WTC11 (cell line): ENCODE measurements around the gene INS. TPM values are rescaled to one million over a fixed set of nuclear protein-coding genes. Genes with fewer than 3 reads are reported as not detected.

Source experiments
- ATAC-seq: fragments of 200-7000 bp; cut with Tn5 transposase; 2 replicates; pipeline ENCODE4 v1.10.0; 2021; ENCODE audit warnings: mild to moderate bottlenecking, moderate library complexity
- CTCF ChIA-PET: fragments of 300-600 bp; sonication (Branson Sonifier 250); formaldehyde crosslinking; loops from one replicate; lab custom pipeline; 2021; ENCODE audit warnings: antibody characterized with exemption; lab: Charles Lee
- POLR2A ChIA-PET: fragments of 350-600 bp; sonication (Branson Sonifier 250); formaldehyde crosslinking; loops from one replicate; lab custom pipeline; 2021; ENCODE audit warnings: antibody characterized with exemption; lab: Charles Lee
- DNase-seq: peaks from one replicate; pipeline ENCODE4 v3.0.0; 2021; ENCODE audit warnings: low spot score
- H3K27ac Mint-ChIP-seq: 2 replicates; pipeline ENCODE4 v1.8.0; 2021; ENCODE audit warnings: mixed read lengths
- H3K27me3 Mint-ChIP-seq: 2 replicates; pipeline ENCODE4 v1.8.0; 2021; ENCODE audit warnings: low read depth, mild to moderate bottlenecking, moderate library complexity, mixed read lengths
- H3K36me3 Mint-ChIP-seq: 2 replicates; pipeline ENCODE4 v1.8.0; 2021; ENCODE audit warnings: mixed read lengths
- H3K4me1 Mint-ChIP-seq: 2 replicates; pipeline ENCODE4 v1.8.0; 2022; ENCODE audit warnings: mixed read lengths
- H3K4me3 Mint-ChIP-seq: 2 replicates; pipeline ENCODE4 v1.8.0; 2021; ENCODE audit warnings: mild to moderate bottlenecking, moderate library complexity, mixed read lengths
- H3K9me3 Mint-ChIP-seq: 2 replicates; pipeline ENCODE4 v1.8.0; 2021; ENCODE audit warnings: mixed read lengths
- ARID4B ChIP-seq: sonication (generic); formaldehyde crosslinking; IDR thresholded peaks from 2 replicates; pipeline ENCODE4 v1.8.0; 2023; ENCODE audit warnings: missing genetic modification reagents, mild to moderate bottlenecking, borderline replicate concordance
- ELF4 ChIP-seq: sonication (generic); formaldehyde crosslinking; IDR thresholded peaks from 2 replicates; pipeline ENCODE4 v1.8.1; 2022; ENCODE audit warnings: low read depth, mild to moderate bottlenecking, moderate library complexity, missing genetic modification reagents
- IRF1 ChIP-seq: sonication (generic); formaldehyde crosslinking; IDR thresholded peaks from 2 replicates; pipeline ENCODE4 v1.8.0; 2023; ENCODE audit warnings: missing genetic modification reagents
- NFE2L1 ChIP-seq: sonication (generic); formaldehyde crosslinking; IDR thresholded peaks from 2 replicates; pipeline ENCODE4 v1.8.1; 2023; ENCODE audit warnings: missing genetic modification reagents
- SMAD4 ChIP-seq: sonication (generic); formaldehyde crosslinking; IDR thresholded peaks from 2 replicates; pipeline ENCODE4 v1.8.0; 2022; ENCODE audit warnings: mild to moderate bottlenecking, missing genetic modification reagents
- SP1 ChIP-seq: sonication (generic); formaldehyde crosslinking; conservative IDR thresholded peaks from 2 replicates; pipeline ENCODE4 v1.8.1; 2022; ENCODE audit warnings: missing genetic modification reagents
- TEAD4 ChIP-seq: sonication (generic); formaldehyde crosslinking; IDR thresholded peaks from 2 replicates; pipeline ENCODE4 v1.8.0; 2022; ENCODE audit warnings: mild to moderate bottlenecking, missing genetic modification reagents
- ZNF121 ChIP-seq: sonication (generic); formaldehyde crosslinking; IDR thresholded peaks from 2 replicates; pipeline ENCODE4 v1.8.0; 2023; ENCODE audit warnings: missing genetic modification reagents
- ZNF317 ChIP-seq: sonication (generic); formaldehyde crosslinking; IDR thresholded peaks from 2 replicates; pipeline ENCODE4 v1.8.1; 2023; ENCODE audit warnings: low read depth, mild to moderate bottlenecking, moderate library complexity, missing genetic modification reagents, borderline replicate concordance
- ZNF423 ChIP-seq: fragments of 250-450 bp; sonication (Bioruptor Pico); IDR thresholded peaks from 2 replicates; pipeline ENCODE4 v2.1.2; 2022; ENCODE audit warnings: mild to moderate bottlenecking, moderate library complexity
- ZNF532 ChIP-seq: fragments of 250-450 bp; sonication (Bioruptor Pico); IDR thresholded peaks from 2 replicates; pipeline ENCODE4 v1.9.0; 2021; ENCODE audit warnings: mild to moderate bottlenecking, borderline replicate concordance
- total RNA-seq: library from RNA; stranded (reverse); gene quantifications from 3 replicates; pipeline ENCODE4 v1.2.3, GENCODE V29; 2021
- TF ChIP-seq, protein P1 (sequence below): sonication (generic); formaldehyde crosslinking; IDR thresholded peaks from 2 replicates; pipeline ENCODE4 v1.8.0; 2022; ENCODE audit warnings: missing genetic modification reagents
- TF ChIP-seq, protein P2 (sequence below): fragments of 250-450 bp; sonication (Bioruptor Pico); IDR thresholded peaks from 2 replicates; pipeline ENCODE4 v1.9.0; 2021; ENCODE audit warnings: mild to moderate bottlenecking
- TF ChIP-seq, protein P3 (sequence below): fragments of 250-450 bp; sonication (Bioruptor Pico); IDR thresholded peaks from 2 replicates; pipeline ENCODE4 v2.1.2; 2022; ENCODE audit warnings: mild to moderate bottlenecking, moderate library complexity
- TF ChIP-seq, protein P4 (sequence below): sonication (generic); formaldehyde crosslinking; IDR thresholded peaks from 2 replicates; pipeline ENCODE4 v1.8.1; 2022; ENCODE audit warnings: low read depth, mild to moderate bottlenecking, moderate library complexity, missing genetic modification reagents, borderline replicate concordance
- TF ChIP-seq, protein P5 (sequence below): sonication (generic); formaldehyde crosslinking; IDR thresholded peaks from 2 replicates; pipeline ENCODE4 v1.8.1; 2023; ENCODE audit warnings: mild to moderate bottlenecking, missing genetic modification reagents

The INS gene
- total RNA-seq, 1 experiment from 2014 or later, result not detected

GRCh38 chr11:2202900-2203439, 42.0 kb upstream of the INS start (continued):
- TF ChIP-seq ZNF532, result no peak
- TF ChIP-seq SP1 (CRISPR knock-in tag), result no peak
- no peak for TF ChIP-seq ARID4B (CRISPR knock-in tag)
- no peak for TF ChIP-seq NFE2L1 (CRISPR knock-in tag)

DNA sequence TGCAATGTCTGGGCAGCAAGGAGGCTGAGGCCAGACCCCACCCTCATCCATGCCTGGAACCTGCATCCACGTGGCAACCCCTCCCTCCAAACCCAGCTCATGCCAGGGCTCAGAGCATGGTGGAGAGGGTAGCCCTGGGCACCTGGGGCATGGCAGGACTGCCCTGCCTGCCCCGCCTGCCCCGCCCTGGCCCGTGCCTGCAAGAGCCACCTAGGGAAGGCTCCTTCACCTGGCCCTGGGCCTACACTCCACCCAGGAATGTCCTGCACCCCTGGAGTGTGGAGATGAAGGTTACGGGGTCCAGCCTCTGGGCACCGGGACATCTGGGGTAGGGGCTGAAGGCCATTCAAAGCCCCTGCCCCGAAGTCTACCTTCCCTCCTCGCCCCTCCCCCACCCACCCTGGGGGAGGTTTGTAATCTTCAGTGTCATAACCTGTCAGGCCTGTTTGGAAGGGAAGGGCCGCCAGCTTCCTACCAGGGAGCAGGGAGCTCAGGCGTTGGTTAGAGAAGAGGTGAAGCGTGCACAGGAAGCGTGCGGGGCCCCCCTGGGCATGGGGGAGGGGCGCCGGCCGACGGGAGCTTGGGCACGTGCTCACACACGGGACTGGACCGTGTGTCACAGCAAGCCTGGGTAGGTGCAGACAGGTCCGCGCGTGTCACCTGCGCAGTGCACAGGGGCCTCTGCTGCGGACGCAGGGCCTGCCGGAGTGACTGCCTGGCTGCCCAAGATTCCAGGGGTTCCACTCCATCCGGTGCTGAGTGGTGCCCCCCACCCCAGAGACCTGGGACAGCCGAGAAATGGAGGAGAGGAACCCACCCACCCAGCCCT, 41.3 kb upstream of the INS start:
- no peak; the same call in 1 of the 2 replicates for ATAC-seq
- no peak overlapping the region for H3K27ac Mint-ChIP-seq
- no peak for DNase-seq
- CTCF ChIA-PET, result interaction anchor here (1.3 to 2.2 kb wide), 2 partner anchors 95 to 103 kb away, joined by 5 to 7 read pairs; no protein-coding TSS in a partner anchor
- POLR2A ChIA-PET, result no interaction called here
- H3K4me1 Mint-ChIP-seq, result no peaks in the 10 kb centered on the region
- H3K36me3 Mint-ChIP-seq, result no peaks in the 10 kb centered on the region
- peaks cover 4% of the 10 kb centered on the region; the same call in 1 of the 2 replicates for H3K27me3 Mint-ChIP-seq
- no peaks in the 10 kb centered on the region for H3K9me3 Mint-ChIP-seq
- no peak overlapping the region for H3K4me3 Mint-ChIP-seq
- TF ChIP-seq, protein P1, sequence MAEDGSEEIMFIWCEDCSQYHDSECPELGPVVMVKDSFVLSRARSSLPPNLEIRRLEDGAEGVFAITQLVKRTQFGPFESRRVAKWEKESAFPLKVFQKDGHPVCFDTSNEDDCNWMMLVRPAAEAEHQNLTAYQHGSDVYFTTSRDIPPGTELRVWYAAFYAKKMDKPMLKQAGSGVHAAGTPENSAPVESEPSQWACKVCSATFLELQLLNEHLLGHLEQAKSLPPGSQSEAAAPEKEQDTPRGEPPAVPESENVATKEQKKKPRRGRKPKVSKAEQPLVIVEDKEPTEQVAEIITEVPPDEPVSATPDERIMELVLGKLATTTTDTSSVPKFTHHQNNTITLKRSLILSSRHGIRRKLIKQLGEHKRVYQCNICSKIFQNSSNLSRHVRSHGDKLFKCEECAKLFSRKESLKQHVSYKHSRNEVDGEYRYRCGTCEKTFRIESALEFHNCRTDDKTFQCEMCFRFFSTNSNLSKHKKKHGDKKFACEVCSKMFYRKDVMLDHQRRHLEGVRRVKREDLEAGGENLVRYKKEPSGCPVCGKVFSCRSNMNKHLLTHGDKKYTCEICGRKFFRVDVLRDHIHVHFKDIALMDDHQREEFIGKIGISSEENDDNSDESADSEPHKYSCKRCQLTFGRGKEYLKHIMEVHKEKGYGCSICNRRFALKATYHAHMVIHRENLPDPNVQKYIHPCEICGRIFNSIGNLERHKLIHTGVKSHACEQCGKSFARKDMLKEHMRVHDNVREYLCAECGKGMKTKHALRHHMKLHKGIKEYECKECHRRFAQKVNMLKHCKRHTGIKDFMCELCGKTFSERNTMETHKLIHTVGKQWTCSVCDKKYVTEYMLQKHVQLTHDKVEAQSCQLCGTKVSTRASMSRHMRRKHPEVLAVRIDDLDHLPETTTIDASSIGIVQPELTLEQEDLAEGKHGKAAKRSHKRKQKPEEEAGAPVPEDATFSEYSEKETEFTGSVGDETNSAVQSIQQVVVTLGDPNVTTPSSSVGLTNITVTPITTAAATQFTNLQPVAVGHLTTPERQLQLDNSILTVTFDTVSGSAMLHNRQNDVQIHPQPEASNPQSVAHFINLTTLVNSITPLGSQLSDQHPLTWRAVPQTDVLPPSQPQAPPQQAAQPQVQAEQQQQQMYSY, result no peak
- TF ChIP-seq ZNF121 (CRISPR knock-in tag) (no peak), ELF4 (CRISPR knock-in tag) (no peak), TEAD4 (CRISPR knock-in tag) (no peak), SMAD4 (no peak), ZNF317 (CRISPR knock-in tag) (no peak), ZNF423 (CRISPR knock-in tag) (no peak), IRF1 (CRISPR knock-in tag) (no peak)
- TF ChIP-seq, protein P2, sequence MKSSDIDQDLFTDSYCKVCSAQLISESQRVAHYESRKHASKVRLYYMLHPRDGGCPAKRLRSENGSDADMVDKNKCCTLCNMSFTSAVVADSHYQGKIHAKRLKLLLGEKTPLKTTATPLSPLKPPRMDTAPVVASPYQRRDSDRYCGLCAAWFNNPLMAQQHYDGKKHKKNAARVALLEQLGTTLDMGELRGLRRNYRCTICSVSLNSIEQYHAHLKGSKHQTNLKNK (CRISPR knock-in tag), result no peak
- TF ChIP-seq, protein P3, sequence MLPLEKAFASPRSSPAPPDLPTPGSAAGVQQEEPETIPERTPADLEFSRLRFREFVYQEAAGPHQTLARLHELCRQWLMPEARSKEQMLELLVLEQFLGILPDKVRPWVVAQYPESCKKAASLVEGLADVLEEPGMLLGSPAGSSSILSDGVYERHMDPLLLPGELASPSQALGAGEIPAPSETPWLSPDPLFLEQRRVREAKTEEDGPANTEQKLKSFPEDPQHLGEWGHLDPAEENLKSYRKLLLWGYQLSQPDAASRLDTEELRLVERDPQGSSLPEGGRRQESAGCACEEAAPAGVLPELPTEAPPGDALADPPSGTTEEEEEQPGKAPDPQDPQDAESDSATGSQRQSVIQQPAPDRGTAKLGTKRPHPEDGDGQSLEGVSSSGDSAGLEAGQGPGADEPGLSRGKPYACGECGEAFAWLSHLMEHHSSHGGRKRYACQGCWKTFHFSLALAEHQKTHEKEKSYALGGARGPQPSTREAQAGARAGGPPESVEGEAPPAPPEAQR (CRISPR knock-in tag), result no peak
- TF ChIP-seq, protein P4, sequence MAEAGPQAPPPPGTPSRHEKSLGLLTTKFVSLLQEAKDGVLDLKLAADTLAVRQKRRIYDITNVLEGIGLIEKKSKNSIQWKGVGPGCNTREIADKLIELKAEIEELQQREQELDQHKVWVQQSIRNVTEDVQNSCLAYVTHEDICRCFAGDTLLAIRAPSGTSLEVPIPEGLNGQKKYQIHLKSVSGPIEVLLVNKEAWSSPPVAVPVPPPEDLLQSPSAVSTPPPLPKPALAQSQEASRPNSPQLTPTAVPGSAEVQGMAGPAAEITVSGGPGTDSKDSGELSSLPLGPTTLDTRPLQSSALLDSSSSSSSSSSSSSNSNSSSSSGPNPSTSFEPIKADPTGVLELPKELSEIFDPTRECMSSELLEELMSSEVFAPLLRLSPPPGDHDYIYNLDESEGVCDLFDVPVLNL (CRISPR knock-in tag), result no peak
- TF ChIP-seq, protein P5, sequence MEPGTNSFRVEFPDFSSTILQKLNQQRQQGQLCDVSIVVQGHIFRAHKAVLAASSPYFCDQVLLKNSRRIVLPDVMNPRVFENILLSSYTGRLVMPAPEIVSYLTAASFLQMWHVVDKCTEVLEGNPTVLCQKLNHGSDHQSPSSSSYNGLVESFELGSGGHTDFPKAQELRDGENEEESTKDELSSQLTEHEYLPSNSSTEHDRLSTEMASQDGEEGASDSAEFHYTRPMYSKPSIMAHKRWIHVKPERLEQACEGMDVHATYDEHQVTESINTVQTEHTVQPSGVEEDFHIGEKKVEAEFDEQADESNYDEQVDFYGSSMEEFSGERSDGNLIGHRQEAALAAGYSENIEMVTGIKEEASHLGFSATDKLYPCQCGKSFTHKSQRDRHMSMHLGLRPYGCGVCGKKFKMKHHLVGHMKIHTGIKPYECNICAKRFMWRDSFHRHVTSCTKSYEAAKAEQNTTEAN, result no peak
